Activated CD8-positive, alpha-beta memory T cell treated with anti-CD3 and anti-CD28 coated beads, Interleukin-2, amount 10 ng/mL, durations not matched to agents 7 days and 5 days (primary cell): ENCODE data around the gene PRICKLE1. TPM values are rescaled to one million over a fixed set of nuclear protein-coding genes. Genes with fewer than 3 reads are reported as not detected.
"Not testable (repeated sequence)": the region's sequence is repeated elsewhere in the genome, so short reads cannot be mapped to it uniquely, and the experiment has no call there.

ENCODE experiments used
- ATAC-seq: fragments of 150-1000 bp; cut with Tn5 transposase; one replicate; pipeline ENCODE4 v1.10.0; 2021; ENCODE audit warnings: moderate library complexity
- CTCF ChIA-PET: fragments of 350-600 bp; sonication (Branson Sonifier 250); formaldehyde crosslinking; loops from one replicate; lab custom pipeline; 2021; ENCODE audit warnings: antibody characterized with exemption; lab: Charles Lee
- DNase-seq: peaks from one replicate; pipeline ENCODE4 v3.0.0-alpha.2; 2020
- H3K27ac Mint-ChIP-seq: one replicate; pipeline ENCODE4 v1.8.0; 2021; ENCODE audit warnings: mild to moderate bottlenecking, mixed read lengths
- H3K27me3 Mint-ChIP-seq: one replicate; pipeline ENCODE4 v1.8.0; 2021; ENCODE audit warnings: mixed read lengths
- H3K36me3 Mint-ChIP-seq: one replicate; pipeline ENCODE4 v1.8.0; 2021; ENCODE audit warnings: mild to moderate bottlenecking, mixed read lengths
- H3K4me1 Mint-ChIP-seq: one replicate; pipeline ENCODE4 v1.8.0; 2021; ENCODE audit warnings: mixed read lengths
- H3K4me3 Mint-ChIP-seq: one replicate; pipeline ENCODE4 v1.8.0; 2021; ENCODE audit warnings: mild to moderate bottlenecking, moderate library complexity, mixed read lengths
- H3K9me3 Mint-ChIP-seq: one replicate; pipeline ENCODE4 v1.8.0; 2022; ENCODE audit warnings: low read depth, mixed read lengths
- total RNA-seq, 2 experiments: library from RNA; stranded (reverse); gene quantifications; one replicate each; pipeline ENCODE4 v1.2.3, GENCODE V29; 2021

Gene PRICKLE1
- total RNA-seq, 2 experiments from 2014 or later = 0.61 to 1.1 TPM

- no peaks in the 10 kb centered on the region for H3K36me3 Mint-ChIP-seq
- H3K27me3 Mint-ChIP-seq = peaks cover 3% of the 10 kb centered on the region
- no peaks in the 10 kb centered on the region for H3K9me3 Mint-ChIP-seq
- no peak overlapping the region for H3K27ac Mint-ChIP-seq
- DNase-seq (no peak), ATAC-seq (no peak)
- CTCF ChIA-PET = interaction anchor here (1.9 kb wide), 1 partner anchor 12 kb away, joined by 4 read pairs; no protein-coding TSS in a partner anchor
- no peaks in the 10 kb centered on the region for H3K4me1 Mint-ChIP-seq
- no peak overlapping the region for H3K4me3 Mint-ChIP-seq
Measured at GRCh38 chr12:42557586-42558172, 31.9 kb downstream of the PRICKLE1 start.

DNA sequence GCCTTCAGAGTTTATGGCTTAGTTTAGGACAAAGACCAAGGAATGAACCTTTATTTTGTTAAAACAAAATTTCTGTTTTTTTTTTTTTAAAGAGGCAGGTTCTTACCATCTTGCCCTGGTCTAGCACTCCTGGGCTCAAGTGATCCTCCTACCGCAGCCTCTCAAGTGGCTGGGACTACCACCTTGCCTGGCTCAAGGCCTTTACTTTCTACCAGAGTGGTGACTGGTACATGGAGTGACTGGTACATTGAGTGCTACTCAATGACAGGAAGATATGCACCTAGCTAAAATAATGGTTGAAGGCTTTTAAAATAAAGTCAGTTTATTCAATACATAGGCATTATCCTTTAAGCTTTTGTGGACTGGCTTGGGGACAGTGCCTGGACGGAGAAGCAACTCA lies 32.6 kb downstream of the PRICKLE1 start:
- CTCF ChIA-PET = no interaction called here
- Mint-ChIP-seq H3K9me3 (no peaks in the 10 kb centered on the region), H3K36me3 (no peaks in the 10 kb centered on the region), H3K4me3 (no peak overlapping the region), H3K27ac (no peak overlapping the region), H3K27me3 (peaks cover 3% of the 10 kb centered on the region), H3K4me1 (no peaks in the 10 kb centered on the region)
- ATAC-seq (no peak), DNase-seq (no peak)

DNA sequence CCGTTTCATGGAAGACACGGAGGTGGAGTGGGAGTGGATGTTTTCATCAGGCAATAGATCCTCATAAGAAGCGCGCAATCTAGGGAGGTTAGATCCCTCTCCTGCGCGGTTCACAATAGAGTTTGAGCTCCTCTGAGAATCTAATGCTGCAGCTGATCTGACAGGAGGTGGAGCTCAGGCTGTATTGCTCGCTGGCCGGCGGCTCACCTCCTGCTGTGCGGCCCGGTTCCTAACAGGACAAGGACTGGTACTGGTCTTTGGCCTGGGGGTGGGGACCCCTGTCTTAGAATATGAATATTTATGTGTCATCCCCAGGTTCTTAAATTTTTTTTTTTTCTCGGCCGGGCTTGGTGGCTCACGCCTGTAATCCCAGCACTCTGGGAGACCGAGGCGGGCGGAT lies 36.7 kb downstream of the PRICKLE1 start:
- DNase-seq (no peak), ATAC-seq (no peak)
- no peak overlapping the region for H3K4me3 Mint-ChIP-seq
- H3K27ac Mint-ChIP-seq = no peak overlapping the region
- no peaks in the 10 kb centered on the region for H3K36me3 Mint-ChIP-seq
- CTCF ChIA-PET = no interaction called here
- no peaks in the 10 kb centered on the region for H3K4me1 Mint-ChIP-seq
- H3K9me3 Mint-ChIP-seq = no peaks in the 10 kb centered on the region
- peaks cover 20% of the 10 kb centered on the region for H3K27me3 Mint-ChIP-seq

DNA sequence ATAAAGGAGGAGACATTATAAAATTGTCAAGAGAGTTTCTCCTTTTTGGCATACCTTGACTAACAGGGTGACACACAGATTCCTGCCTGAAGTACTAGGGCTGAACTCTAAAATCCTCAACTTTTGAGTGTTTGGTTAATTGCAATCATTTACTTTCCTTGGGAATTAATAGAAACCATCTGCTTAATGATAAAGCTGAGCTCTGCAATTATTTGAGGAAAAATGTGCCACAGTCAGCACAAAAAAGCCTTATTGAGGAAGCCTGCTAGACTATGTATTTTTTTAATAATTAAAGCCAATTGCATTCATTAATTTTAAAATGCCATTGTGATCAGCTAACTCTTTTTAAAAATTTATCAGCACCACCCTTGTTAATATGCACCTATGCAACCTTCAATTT lies 38.7 kb downstream of the PRICKLE1 start:
- H3K27me3 Mint-ChIP-seq = peaks cover 17% of the 10 kb centered on the region
- no peaks in the 10 kb centered on the region for H3K36me3 Mint-ChIP-seq

DNA sequence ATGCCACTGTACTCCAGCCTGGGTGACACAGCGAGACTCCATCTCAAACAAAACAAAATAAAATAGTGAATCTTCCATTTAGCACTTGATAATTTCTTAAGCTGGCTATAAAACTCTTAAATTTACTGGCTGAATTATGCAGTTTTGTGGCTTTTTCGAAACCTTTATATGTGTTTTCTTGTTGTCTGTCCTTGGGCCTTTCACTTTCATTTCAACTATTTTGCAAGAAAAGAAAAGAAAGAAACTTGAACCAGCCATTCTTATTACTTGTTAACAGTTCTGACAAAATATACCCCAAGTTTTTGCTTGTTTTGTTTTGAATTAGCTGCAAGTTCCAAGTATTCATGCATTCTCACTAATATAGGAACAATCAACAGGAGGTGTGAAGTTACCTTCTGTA lies 42.8 kb downstream of the PRICKLE1 start:
- Mint-ChIP-seq H3K36me3 (no peaks in the 10 kb centered on the region), H3K9me3 (no peaks in the 10 kb centered on the region), H3K4me3 (no peak overlapping the region), H3K27ac (no peak overlapping the region), H3K27me3 (peaks cover 20% of the 10 kb centered on the region), H3K4me1 (no peaks in the 10 kb centered on the region)
- DNase-seq (no peak), ATAC-seq (no peak)
- CTCF ChIA-PET = no interaction called here

More for the DNA sequence above, 38.7 kb downstream of the PRICKLE1 start:
- Mint-ChIP-seq H3K27ac (no peak overlapping the region), H3K9me3 (no peaks in the 10 kb centered on the region), H3K4me1 (no peaks in the 10 kb centered on the region), H3K4me3 (no peak overlapping the region)
- DNase-seq = no peak
- no peak for ATAC-seq
- CTCF ChIA-PET = no interaction called here

DNA sequence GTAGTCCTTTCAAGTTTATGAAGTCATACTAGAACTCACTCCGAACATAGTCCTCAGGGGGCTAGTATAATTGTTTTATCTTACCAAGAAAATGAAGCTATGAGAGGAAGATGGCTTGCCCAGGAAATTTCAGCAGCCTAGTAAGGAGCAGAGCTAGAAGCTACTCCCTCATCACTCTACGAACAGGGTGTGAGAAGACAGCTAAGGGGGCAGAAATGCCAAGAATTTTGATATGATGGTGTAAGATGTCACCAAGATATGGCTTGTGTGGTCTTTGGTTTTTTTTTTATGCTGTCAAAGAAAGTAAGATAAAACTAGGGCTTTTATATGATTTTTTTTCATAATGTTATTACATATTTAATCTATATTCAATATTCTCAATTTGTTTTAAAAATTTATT lies 47.6 kb downstream of the PRICKLE1 start:
- ATAC-seq = no peak
- H3K4me3 Mint-ChIP-seq = no peak overlapping the region
- H3K27ac Mint-ChIP-seq = no peak overlapping the region
- H3K36me3 Mint-ChIP-seq = no peaks in the 10 kb centered on the region
- DNase-seq = no peak
- H3K9me3 Mint-ChIP-seq = no peaks in the 10 kb centered on the region
- H3K27me3 Mint-ChIP-seq = peaks cover 5% of the 10 kb centered on the region
- CTCF ChIA-PET = no interaction called here
- no peaks in the 10 kb centered on the region for H3K4me1 Mint-ChIP-seq

DNA sequence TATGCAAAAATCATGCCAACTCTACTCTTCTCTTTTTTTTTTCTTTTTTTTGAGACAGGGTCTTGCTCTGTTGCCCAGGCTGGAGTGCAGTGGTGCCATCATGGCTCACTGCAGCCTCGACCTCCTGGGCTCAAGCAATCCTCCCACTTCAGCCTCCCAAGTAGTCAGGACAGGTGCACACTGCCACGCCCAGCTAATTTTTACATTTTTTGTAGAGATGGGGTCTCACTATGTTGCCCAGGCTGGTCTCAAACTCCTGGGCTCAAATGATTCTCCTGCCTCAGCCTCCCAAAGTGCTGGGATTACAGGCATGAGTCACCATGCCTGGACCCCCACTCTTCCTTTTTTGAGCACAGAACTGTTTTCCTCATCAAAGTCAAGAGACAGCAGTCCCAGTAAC lies 48.2 kb downstream of the PRICKLE1 start:
- H3K4me1 Mint-ChIP-seq, H3K9me3 Mint-ChIP-seq, H3K27ac Mint-ChIP-seq, CTCF ChIA-PET, DNase-seq, ATAC-seq, H3K4me3 Mint-ChIP-seq, H3K36me3 Mint-ChIP-seq, H3K27me3 Mint-ChIP-seq: not testable (repeated sequence)

DNA sequence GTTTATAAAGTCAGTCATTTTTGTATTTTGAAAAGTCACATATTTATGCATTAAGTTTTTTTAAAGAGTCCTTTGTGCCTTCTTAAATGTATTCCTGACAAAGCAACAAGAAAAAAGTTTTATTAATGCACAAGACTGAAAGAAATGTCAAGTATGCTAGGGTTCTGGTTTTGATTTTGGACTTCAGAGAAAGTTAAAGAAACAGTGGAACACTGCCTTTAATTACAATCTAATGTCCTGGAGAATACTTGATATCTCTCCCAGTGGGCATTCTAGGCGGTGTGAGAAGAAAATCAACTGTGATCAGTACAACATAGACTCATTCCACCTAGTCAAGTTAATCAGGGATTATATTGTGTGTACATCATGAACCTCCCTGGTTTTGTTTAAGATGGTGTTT lies 49.9 kb downstream of the PRICKLE1 start:
- DNase-seq (no peak), ATAC-seq (no peak)
- Mint-ChIP-seq H3K27ac (no peak overlapping the region), H3K36me3 (no peaks in the 10 kb centered on the region), H3K27me3 (peaks cover 7% of the 10 kb centered on the region), H3K4me3 (no peak overlapping the region), H3K4me1 (no peaks in the 10 kb centered on the region), H3K9me3 (no peaks in the 10 kb centered on the region)
- CTCF ChIA-PET = interaction anchor here (0.7 kb wide), 1 partner anchor 484 kb away, joined by 3 read pairs; no protein-coding TSS in a partner anchor

- Mint-ChIP-seq H3K27me3 (peaks cover 12% of the 10 kb centered on the region), H3K4me1 (no peaks in the 10 kb centered on the region), H3K27ac (no peak overlapping the region), H3K9me3 (no peaks in the 10 kb centered on the region), H3K36me3 (no peaks in the 10 kb centered on the region), H3K4me3 (no peak overlapping the region)
- CTCF ChIA-PET = no interaction called here
- no peak for DNase-seq
- ATAC-seq = no peak
Measured at GRCh38 chr12:42538203-42538602, 51.3 kb downstream of the PRICKLE1 start.

DNA sequence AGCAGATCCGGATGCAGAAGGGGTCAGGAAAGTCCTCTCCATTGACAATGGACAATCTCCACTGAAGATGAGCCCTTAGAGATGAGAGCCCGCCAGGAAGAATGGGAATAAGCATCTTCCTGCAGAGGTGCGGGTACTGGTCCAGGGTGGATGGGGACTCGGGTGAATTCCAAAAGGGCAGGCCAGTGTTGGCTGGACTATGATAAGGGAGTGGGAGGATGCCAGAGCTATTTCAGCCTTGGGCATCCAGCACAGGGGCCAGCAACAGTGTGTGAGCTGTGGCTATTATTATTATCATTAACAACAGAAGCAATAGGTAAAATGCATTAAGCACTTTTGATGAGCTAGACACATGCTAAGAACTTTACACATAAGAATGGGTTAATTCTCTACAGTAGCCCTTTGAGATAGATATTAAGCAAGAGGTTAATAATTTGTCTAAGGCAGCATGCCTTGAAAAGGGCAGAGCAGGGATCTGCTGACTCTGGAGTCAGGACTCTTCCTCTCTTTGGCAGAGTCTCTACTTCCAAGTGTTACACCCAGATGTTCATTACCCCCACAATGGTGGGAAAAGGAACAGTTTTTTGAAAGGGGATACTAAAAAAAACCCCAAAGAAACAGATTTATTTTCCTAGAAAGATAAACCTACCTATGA lies 55.2 kb downstream of the PRICKLE1 start:
- no peak for ATAC-seq
- Mint-ChIP-seq H3K4me1 (no peaks in the 10 kb centered on the region), H3K4me3 (no peak overlapping the region), H3K36me3 (no peaks in the 10 kb centered on the region), H3K9me3 (no peaks in the 10 kb centered on the region), H3K27ac (no peak overlapping the region), H3K27me3 (peaks cover 12% of the 10 kb centered on the region)
- CTCF ChIA-PET = no interaction called here
- no peak for DNase-seq

DNA sequence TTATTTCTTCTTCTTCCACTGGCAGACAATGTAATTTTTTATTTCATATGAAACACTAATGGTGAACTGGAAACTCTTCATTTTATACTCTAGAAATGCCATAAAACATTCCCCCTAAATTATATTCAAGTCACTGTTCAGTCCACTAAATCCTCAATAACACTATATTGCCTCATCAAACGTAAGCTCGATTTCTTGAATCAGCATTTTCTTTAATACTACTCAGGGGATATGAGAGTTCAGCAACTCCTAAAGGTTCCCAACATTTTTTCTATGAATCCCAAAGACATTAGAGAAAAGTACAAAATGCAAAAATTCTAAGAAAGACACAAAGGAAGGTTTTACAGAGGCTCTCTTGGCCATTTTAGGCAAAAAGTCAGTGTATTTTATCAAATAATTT lies 59.3 kb downstream of the PRICKLE1 start:
- H3K27ac Mint-ChIP-seq = no peak overlapping the region
- no peaks in the 10 kb centered on the region for H3K4me1 Mint-ChIP-seq
- no peaks in the 10 kb centered on the region for H3K9me3 Mint-ChIP-seq
- peaks cover 5% of the 10 kb centered on the region for H3K27me3 Mint-ChIP-seq
- no peak overlapping the region for H3K4me3 Mint-ChIP-seq
- DNase-seq = no peak
- CTCF ChIA-PET = no interaction called here
- no peaks in the 10 kb centered on the region for H3K36me3 Mint-ChIP-seq
- ATAC-seq = no peak

GRCh38 chr12:42525444-42525843 lies 64.1 kb downstream of the PRICKLE1 start:
- H3K27ac Mint-ChIP-seq = no peak overlapping the region
- no peaks in the 10 kb centered on the region for H3K4me1 Mint-ChIP-seq

GRCh38 chr12:42524716-42525115 lies 64.8 kb downstream of the PRICKLE1 start:
- no peak overlapping the region for H3K27ac Mint-ChIP-seq
- H3K4me3 Mint-ChIP-seq = no peak overlapping the region
- ATAC-seq = no peak

More at GRCh38 chr12:42525444-42525843, 64.1 kb downstream of the PRICKLE1 start:
- CTCF ChIA-PET = no interaction called here
- no peaks in the 10 kb centered on the region for H3K9me3 Mint-ChIP-seq
- no peak overlapping the region for H3K4me3 Mint-ChIP-seq
- no peaks in the 10 kb centered on the region for H3K36me3 Mint-ChIP-seq
- DNase-seq (no peak), ATAC-seq (no peak)
- no peaks in the 10 kb centered on the region for H3K27me3 Mint-ChIP-seq

GRCh38 chr12:42516573-42516972 lies 73.0 kb downstream of the PRICKLE1 start:
- ATAC-seq (no peak), DNase-seq (no peak)
- Mint-ChIP-seq H3K4me1 (no peaks in the 10 kb centered on the region), H3K9me3 (no peaks in the 10 kb centered on the region), H3K4me3 (no peak overlapping the region), H3K27me3 (peaks cover 4% of the 10 kb centered on the region), H3K36me3 (no peaks in the 10 kb centered on the region), H3K27ac (no peak overlapping the region)
- CTCF ChIA-PET = no interaction called here

More at GRCh38 chr12:42524716-42525115, 64.8 kb downstream of the PRICKLE1 start:
- no peak for DNase-seq
- Mint-ChIP-seq H3K27me3 (no peaks in the 10 kb centered on the region), H3K4me1 (no peaks in the 10 kb centered on the region), H3K36me3 (no peaks in the 10 kb centered on the region), H3K9me3 (no peaks in the 10 kb centered on the region)
- CTCF ChIA-PET = no interaction called here
